ENCODE data around the gene TLE5. TPM values are rescaled to one million over a fixed set of nuclear protein-coding genes. Genes with fewer than 3 reads are reported as not detected.
A peak's percentile ranks its signal among the peaks of the same experiment; 100 is the strongest.
"Not testable (repeated sequence)": the region's sequence is repeated elsewhere in the genome, so short reads cannot be mapped to it uniquely, and the experiment has no call there.

The TLE5 gene
- total RNA-seq, 6 experiments from 2014 or later, result 119 to 198 (median 152) TPM

DNA sequence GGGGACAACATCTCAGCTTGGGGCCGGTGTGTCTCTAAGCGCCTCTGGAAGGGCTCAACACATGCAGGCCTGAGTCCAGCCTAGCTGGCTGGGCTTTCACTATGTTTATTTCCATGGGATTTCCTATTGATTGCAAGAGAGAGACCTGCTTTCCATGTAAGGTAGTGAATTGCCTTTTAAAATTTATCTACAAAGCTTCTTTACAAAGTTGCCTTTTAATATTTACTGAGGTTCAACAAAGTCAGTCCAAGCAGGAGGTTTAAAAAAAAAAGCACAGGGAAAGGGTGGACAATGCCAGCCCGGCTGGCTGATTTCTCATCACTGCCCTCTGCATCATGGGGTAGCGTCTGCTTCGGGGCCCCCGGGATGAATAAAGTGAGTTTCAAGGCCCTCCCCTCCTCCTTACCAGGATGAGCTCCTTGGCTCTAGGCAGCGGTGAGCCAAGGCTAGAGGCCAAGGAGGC lies 49.0 kb downstream of the TLE5 start:
- ATAC-seq, result peak in 2 of 4 donors; percentile 30 to 41

GRCh38 chr19:3012621-3013262 lies 49.6 kb downstream of the TLE5 start:
- DNase-seq (no peak), ATAC-seq (no peak)
- no peak overlapping the region for H3K4me3 ChIP-seq
- H3K27ac ChIP-seq, result no peak overlapping the region
- WGBS (ENCODE audit: insufficient coverage, low coverage, low lambda C conversion rate, missing lambda C conversion rate), result 93% methylated on average over 13 of the region's 16 CpGs
- intact Hi-C loops (cut with DNase I), result no loop called here
- H3K36me3 ChIP-seq, result no peaks in the 10 kb centered on the region
- TF ChIP-seq CTCF (IDR thresholded peaks at IDR 0.05) (no peak), POLR2A (IDR thresholded peaks at IDR 0.05) (no peak)
- H3K27me3 ChIP-seq, result no peaks in the 10 kb centered on the region
- no peaks in the 10 kb centered on the region for H3K4me1 ChIP-seq
- H3K9me3 ChIP-seq, result no peaks in the 10 kb centered on the region

More for the DNA sequence above, 49.0 kb downstream of the TLE5 start:
- H3K27me3 ChIP-seq, result no peaks in the 10 kb centered on the region
- no peaks in the 10 kb centered on the region for H3K9me3 ChIP-seq
- intact Hi-C loops (cut with DNase I), result no loop called here
- no peaks in the 10 kb centered on the region for H3K4me1 ChIP-seq
- no peaks in the 10 kb centered on the region for H3K36me3 ChIP-seq
- 60% methylated on average over 3 of the region's 7 CpGs for WGBS (ENCODE audit: insufficient coverage, low coverage, low lambda C conversion rate, missing lambda C conversion rate)
- no peak for DNase-seq
- no peak for TF ChIP-seq POLR2A (IDR thresholded peaks at IDR 0.05)
- no peak for TF ChIP-seq CTCF (IDR thresholded peaks at IDR 0.05)
- H3K27ac ChIP-seq, result no peak overlapping the region
- no peak overlapping the region for H3K4me3 ChIP-seq

GRCh38 chr19:3012059-3012458 lies 50.2 kb downstream of the TLE5 start:
- WGBS (ENCODE audit: insufficient coverage, low coverage, low lambda C conversion rate, missing lambda C conversion rate), result 78% methylated on average over 6 of the region's 13 CpGs
- H3K4me1 ChIP-seq; H3K36me3 ChIP-seq; ATAC-seq; H3K9me3 ChIP-seq; H3K4me3 ChIP-seq; H3K27me3 ChIP-seq; intact Hi-C loops (cut with DNase I); DNase-seq; H3K27ac ChIP-seq: not testable (repeated sequence)

DNA sequence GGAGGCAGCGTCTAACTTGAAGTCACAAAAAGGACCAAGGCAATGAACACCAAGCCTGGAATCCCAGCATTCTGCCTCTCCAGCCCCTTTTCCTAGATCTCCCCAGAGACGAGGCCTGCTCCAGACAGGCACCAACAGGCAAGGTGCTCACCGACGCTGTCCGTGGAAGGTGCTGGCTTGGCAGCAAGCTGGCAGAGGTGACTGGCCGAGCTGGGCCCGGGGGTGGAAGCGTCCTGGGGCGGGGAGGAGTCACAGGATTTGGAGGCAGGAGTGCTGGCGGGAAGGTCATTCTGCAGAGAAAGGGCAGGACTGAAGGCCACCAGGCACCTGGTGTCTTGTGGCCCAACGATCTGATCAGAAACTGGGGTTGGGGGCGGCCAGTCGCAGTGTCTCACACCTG lies 51.4 kb downstream of the TLE5 start:
- Histone ChIP-seq H3K9me3 (no peaks in the 10 kb centered on the region), H3K4me3 (no peak overlapping the region), H3K27me3 (no peaks in the 10 kb centered on the region), H3K27ac (no peak overlapping the region), H3K36me3 (no peaks in the 10 kb centered on the region), H3K4me1 (no peaks in the 10 kb centered on the region)
- WGBS (ENCODE audit: insufficient coverage, low coverage, low lambda C conversion rate, missing lambda C conversion rate), result no CpG with 5 or more reads among the region's 13 CpGs
- intact Hi-C loops (cut with DNase I), result no loop called here
- ATAC-seq (no peak), DNase-seq (no peak)
- TF ChIP-seq CTCF (IDR thresholded peaks at IDR 0.05) (no peak), POLR2A (IDR thresholded peaks at IDR 0.05) (no peak)

DNA sequence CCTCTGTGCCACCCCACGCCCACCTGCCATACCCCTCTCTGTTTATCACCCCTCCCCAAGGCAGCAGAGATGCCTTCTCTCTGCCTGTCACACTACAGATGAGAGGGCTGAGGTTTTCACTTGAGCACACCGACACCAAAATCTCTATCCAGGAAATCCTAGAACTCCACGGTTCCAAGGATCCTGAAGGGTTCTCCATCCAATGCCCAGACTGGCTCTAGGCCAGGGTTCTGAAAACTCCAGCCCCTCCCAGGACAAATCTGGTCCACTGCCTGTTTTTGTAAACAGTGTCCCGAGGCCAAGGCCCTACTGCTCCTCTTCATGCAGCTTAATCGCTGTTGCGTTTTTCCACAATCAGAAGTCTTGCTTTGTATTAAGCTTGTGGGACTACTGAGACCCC lies 53.3 kb downstream of the TLE5 start:
- DNase-seq (no peak), ATAC-seq (no peak)
- Histone ChIP-seq H3K4me1 (no peaks in the 10 kb centered on the region), H3K27me3 (no peaks in the 10 kb centered on the region), H3K36me3 (no peaks in the 10 kb centered on the region), H3K4me3 (no peak overlapping the region), H3K9me3 (no peaks in the 10 kb centered on the region), H3K27ac (no peak overlapping the region)
- whole genome bisulfite sequencing (ENCODE audit: insufficient coverage, low coverage, low lambda C conversion rate, missing lambda C conversion rate), result 81% methylated on average over 5 of the region's 6 CpGs
- TF ChIP-seq POLR2A (IDR thresholded peaks at IDR 0.05), result no peak
- no peak for TF ChIP-seq CTCF (IDR thresholded peaks at IDR 0.05)
- intact Hi-C loops (cut with DNase I), result no loop called here
